Transverse colon (tissue), 4 donors: Measurements from ENCODE around the gene RCAN2. TPM values are rescaled to one million over a fixed set of nuclear protein-coding genes. Genes with fewer than 3 reads are reported as not detected.

Source experiments
- DNase-seq: peaks from one replicate; pipeline ENCODE4 v3.0.0-alpha.2; 2019
- H3K27ac ChIP-seq, 4 donors: fragments of 200-600 bp; sonication (generic); 2 replicates each; pipeline ENCODE4 v1.5.1; 2016 to 2018; ENCODE audit warnings: inconsistent platforms in 4 of 4
- H3K27me3 ChIP-seq: fragments of 200-600 bp; sonication (generic); 2 replicates; pipeline ENCODE4 v1.5.1; 2017; ENCODE audit warnings: inconsistent platforms
- H3K36me3 ChIP-seq, 4 donors: fragments of 200-600 bp; sonication (generic); 2 replicates each; pipeline ENCODE4 v1.5.1; 2017 to 2019; ENCODE audit warnings: inconsistent platforms in 4 of 4
- H3K4me1 ChIP-seq, 4 donors: fragments of 200-600 bp; sonication (generic); 2 replicates each; pipeline ENCODE4 v1.5.1; 2017 to 2020; ENCODE audit warnings: inconsistent platforms in 4 of 4
- H3K4me3 ChIP-seq, 4 donors: fragments of 200-600 bp; sonication (generic); 1 replicate in 1 of 4; 2 replicates in 3 of 4; pipeline versions ENCODE4 v1.5.1 to v1.6.1; 2017 to 2019; ENCODE audit warnings: inconsistent platforms in 4 of 4
- H3K9me3 ChIP-seq, 2 donors: fragments of 200-600 bp; sonication (generic); 2 replicates each; pipeline ENCODE4 v1.5.1; 2017 to 2019; ENCODE audit warnings: inconsistent platforms in 2 of 2
- CTCF ChIP-seq, 5 experiments: fragments of 200-600 bp in 3 of 5; fragments of 450-650 bp in 2 of 5; sonication (generic) in 3 of 5; IDR thresholded peaks; 1 replicate in 2 of 5; 2 replicates in 3 of 5; pipeline ENCODE4 v1.5.1; 2016 to 2017; ENCODE audit warnings: antibody characterized with exemption in 5 of 5, inconsistent platforms in 3 of 5, mild to moderate bottlenecking in 2 of 5, moderate library complexity in 1 of 5
- EP300 ChIP-seq: sonication (generic); formaldehyde crosslinking; IDR thresholded peaks from one replicate; pipeline ENCODE4 v1.6.1; 2017; ENCODE audit warnings: antibody characterized with exemption, low read depth
- POLR2A ChIP-seq: fragments of 450-650 bp; IDR thresholded peaks from one replicate; pipeline ENCODE4 v1.6.1; 2016; ENCODE audit warnings: antibody characterized with exemption, mild to moderate bottlenecking, moderate library complexity
- POLR2AphosphoS5 ChIP-seq, 3 donors: sonication (generic); formaldehyde crosslinking; IDR thresholded peaks; one replicate each; pipeline ENCODE4 v1.6.1; 2016; ENCODE audit warnings: antibody characterized with exemption in 3 of 3
- WGBS, 2 donors: methylation state at CpG; one replicate each; pipeline ENCODE4 v1.1.5; 2018; ENCODE audit warnings: low coverage in 1 of 2; 5-methylcytosine and 5-hydroxymethylcytosine counted together
- in situ Hi-C, 4 donors: fragments of 200-750 bp; cut with MboI; loops; one replicate each; pipeline versions ENCODE4 v1.15.0 to v1.15.1; 2017; ENCODE audit warnings: low sequenced_read_pairs in 3 of 4, low pct_ligation_motif_present in 1 of 4, low pct_unique_long_range_greater_than_20kb in 1 of 4
- intact Hi-C: fragments of 100-400 bp; cut with DNase I; formaldehyde crosslinking; loops from one replicate; pipeline ENCODE4 v1.15.1; 2023; ENCODE audit warnings: low total_unique reads
- total RNA-seq, 4 donors: library from RNA; depleted of rRNA; stranded (reverse); fragments of >200 nt; gene quantifications; one replicate each; pipeline ENCODE4 v1.1.0, GENCODE V29; 2016

RCAN2 gene
- total RNA-seq, 4 donors from 2014 or later, result 1.9 to 9.5 (median 7.5) TPM

GRCh38 chr6:46174904-46175303 is 316.3 kb downstream of the RCAN2 start:
- TF ChIP-seq POLR2A (no peak), POLR2AphosphoS5 (IDR thresholded peaks at IDR 0.05) (no peak), EP300 (no peak), CTCF (IDR thresholded peaks at IDR 0.05) (no peak)
- no peak overlapping the region for H3K27ac ChIP-seq
- no peak for DNase-seq
- H3K36me3 ChIP-seq, result no peaks in the 10 kb centered on the region
- 52 to 62% methylated on average over 2 to 3 of the region's 3 CpGs for WGBS, 2 donors
- H3K27me3 ChIP-seq, result peaks cover 5% of the 10 kb centered on the region
- intact Hi-C loops, result no loop called here
- peaks cover 0 to 14% (median 6%) of the 10 kb centered on the region in 4 donors for H3K4me1 ChIP-seq
- H3K9me3 ChIP-seq, result no peaks in the 10 kb centered on the region
- no peak overlapping the region for H3K4me3 ChIP-seq
- in situ Hi-C loops, result no loop called here

- TF ChIP-seq EP300 (no peak), POLR2A (no peak), CTCF (IDR thresholded peaks at IDR 0.05) (no peak), POLR2AphosphoS5 (IDR thresholded peaks at IDR 0.05) (no peak)
- H3K9me3 ChIP-seq, result no peaks in the 10 kb centered on the region
- intact Hi-C loops (no loop called here), in situ Hi-C loops (no loop called here)
- H3K36me3 ChIP-seq, result no peaks in the 10 kb centered on the region
- 78 to 83% methylated on average over 1 to 4 of the region's 4 CpGs for WGBS, 2 donors
- peaks cover 5% of the 10 kb centered on the region for H3K27me3 ChIP-seq
- H3K27ac ChIP-seq, result no peak overlapping the region
- H3K4me1 ChIP-seq, result peaks cover 0 to 14% (median 6%) of the 10 kb centered on the region in 4 donors
- DNase-seq, result no peak
- no peak overlapping the region for H3K4me3 ChIP-seq
These were observed 319.1 kb downstream of the RCAN2 start for GRCh38 chr6:46172176-46172575.

Other genes starting within 250 kb of the RCAN2 start
- 10 to 100 TPM in 1 of 4 donors, 1 to 10 TPM in 2, not detected in 1; 1.6 to 10.2 (median 2.3) TPM for gene CYP39A1, start 161.4 kb upstream of the RCAN2 start, total RNA-seq
- 10 to 100 TPM in 3 of 4 donors, 1 to 10 TPM in 1; 8.7 to 27.5 (median 19.0) TPM for gene SLC25A27, start 161.5 kb upstream of the RCAN2 start, total RNA-seq
- gene TDRD6, start 196.4 kb upstream of the RCAN2 start, total RNA-seq, result under 1 TPM in 3 of 4 donors, not detected in 1; 0.20 to 0.48 (median 0.41) TPM
- gene PLA2G7, start 243.9 kb upstream of the RCAN2 start, total RNA-seq, result 1 to 10 TPM in 2 of 4 donors, under 1 TPM in 1, not detected in 1; 0.14 to 3.0 (median 1.4) TPM